Measurements from ENCODE around the gene NELFB.

Gene NELFB

DNA sequence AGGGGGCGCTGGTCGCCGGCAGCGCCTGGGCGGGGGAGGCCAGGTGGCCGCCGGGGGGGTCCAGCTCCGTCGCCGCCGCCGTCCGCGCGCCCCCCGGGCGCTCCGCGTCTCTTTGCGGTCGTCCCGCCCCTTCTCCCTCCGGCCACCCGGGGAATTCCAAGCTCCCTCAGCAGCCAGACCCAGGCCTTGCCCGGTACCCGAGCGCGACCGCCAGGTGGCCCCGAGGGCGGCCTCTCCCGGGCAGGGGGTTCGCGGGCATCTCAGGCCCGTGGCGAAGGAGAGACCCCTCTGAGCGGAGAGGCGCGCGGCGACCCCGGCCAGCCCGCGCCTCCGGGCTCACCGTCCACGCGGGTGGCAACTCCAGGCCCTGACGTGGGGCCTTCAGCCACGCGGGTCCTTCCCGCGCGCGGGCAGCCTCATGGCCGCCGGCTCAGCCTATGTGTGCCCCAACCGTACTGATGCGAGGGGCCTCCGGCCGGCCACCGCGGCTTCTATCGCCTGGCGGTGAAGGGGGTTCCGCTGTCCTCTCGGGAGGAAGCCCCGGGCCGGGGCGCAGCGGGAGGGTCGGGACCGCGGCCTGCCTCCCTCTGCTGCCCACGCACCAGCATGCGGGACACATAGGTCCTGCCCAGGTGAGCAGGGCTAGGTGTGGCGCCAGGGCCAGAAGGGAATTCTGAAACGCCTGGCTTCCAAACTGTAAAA is 47.5 kb downstream of the NELFB start:
- DNase-seq (ENCODE audit: low read depth) = peak; percentile 49
- peak overlapping the region; percentile 11 for H3K4me3 ChIP-seq (ENCODE audit: low read depth, low read length)
- no peak for TF ChIP-seq POLR2A (IDR thresholded peaks at IDR 0.05; ENCODE audit: extremely low read depth, insufficient read length)
- TF ChIP-seq, protein P1, sequence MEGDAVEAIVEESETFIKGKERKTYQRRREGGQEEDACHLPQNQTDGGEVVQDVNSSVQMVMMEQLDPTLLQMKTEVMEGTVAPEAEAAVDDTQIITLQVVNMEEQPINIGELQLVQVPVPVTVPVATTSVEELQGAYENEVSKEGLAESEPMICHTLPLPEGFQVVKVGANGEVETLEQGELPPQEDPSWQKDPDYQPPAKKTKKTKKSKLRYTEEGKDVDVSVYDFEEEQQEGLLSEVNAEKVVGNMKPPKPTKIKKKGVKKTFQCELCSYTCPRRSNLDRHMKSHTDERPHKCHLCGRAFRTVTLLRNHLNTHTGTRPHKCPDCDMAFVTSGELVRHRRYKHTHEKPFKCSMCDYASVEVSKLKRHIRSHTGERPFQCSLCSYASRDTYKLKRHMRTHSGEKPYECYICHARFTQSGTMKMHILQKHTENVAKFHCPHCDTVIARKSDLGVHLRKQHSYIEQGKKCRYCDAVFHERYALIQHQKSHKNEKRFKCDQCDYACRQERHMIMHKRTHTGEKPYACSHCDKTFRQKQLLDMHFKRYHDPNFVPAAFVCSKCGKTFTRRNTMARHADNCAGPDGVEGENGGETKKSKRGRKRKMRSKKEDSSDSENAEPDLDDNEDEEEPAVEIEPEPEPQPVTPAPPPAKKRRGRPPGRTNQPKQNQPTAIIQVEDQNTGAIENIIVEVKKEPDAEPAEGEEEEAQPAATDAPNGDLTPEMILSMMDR (IDR thresholded peaks at IDR 0.05; ENCODE audit: low read depth, low read length) = peak; percentile 12

DNA sequence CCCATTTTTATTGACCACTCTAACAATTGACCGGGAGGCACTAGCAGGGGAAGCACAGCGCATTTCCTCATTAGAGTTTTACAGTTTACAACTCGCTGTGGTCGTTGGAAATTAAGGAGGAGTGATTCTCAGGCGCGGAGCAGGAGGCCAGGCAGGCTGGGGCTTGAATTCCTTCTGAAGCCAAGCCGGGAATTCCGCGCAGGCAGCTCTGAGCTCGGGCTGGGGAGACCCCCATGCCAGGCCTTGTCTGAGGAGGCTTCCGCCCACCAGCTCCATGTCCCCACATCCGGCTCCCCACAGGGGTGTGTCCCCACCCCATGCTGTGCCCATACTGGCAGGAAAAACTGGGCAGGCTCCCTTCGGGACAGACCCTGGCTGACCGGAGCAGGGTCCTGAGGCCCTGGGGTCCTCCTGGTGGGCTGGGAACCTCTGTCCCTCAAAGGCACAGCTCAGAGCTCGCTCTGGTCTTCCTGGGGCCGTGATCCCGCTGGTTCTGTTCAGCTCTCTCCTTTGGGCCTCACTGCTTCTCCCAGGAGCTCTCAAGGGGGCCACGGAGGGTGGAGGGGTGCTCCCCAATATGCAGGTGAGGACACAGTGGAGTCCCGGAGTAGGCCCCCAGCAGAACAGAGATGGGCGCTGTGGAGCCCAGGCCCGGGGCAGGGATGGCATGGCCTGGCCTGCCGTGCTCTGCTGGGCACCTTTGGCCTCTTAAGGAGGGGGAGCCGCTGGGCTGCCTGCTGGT is 48.2 kb downstream of the NELFB start:
- no peak overlapping the region for H3K4me3 ChIP-seq (ENCODE audit: low read depth, low read length)
- peak; percentile 62 for DNase-seq (ENCODE audit: low read depth)
- no peak for TF ChIP-seq MYC (IDR thresholded peaks at IDR 0.05; ENCODE audit: low read depth, low read length)
- TF ChIP-seq, protein P2, sequence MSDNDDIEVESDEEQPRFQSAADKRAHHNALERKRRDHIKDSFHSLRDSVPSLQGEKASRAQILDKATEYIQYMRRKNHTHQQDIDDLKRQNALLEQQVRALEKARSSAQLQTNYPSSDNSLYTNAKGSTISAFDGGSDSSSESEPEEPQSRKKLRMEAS (IDR thresholded peaks at IDR 0.05; ENCODE audit: low read depth, low read length) = no peak; the same call in 1 of the 2 replicates

DNA sequence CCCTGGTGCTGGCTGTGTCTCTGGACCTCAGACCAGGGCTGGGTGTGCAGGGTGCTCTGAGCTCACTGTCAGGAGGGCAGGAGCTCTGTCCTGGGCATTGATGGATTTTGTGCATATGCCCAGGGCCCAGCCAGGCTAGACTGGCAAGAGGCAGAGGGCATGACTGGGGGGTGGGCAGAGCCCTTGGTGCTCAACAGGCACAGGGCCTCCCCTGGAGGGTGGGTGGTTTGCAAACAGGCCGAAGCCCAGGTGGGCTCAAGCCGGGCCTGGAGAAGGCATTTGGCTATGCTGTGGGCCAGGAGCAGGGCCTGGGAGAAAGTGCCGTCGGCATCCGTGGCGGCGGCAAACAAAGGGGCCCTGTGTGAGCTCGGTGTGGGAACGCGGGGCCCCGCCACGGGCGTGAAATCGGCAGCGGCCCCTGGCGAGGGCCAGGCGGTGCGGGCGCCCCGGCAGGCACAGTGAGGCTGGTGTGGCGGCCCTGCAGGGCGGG is 48.8 kb downstream of the NELFB start:
- TF ChIP-seq, protein P2 (IDR thresholded peaks at IDR 0.05; ENCODE audit: low read depth, low read length) = no peak
- TF ChIP-seq MYC (IDR thresholded peaks at IDR 0.05; ENCODE audit: low read depth, low read length) (no peak), POLR2A (IDR thresholded peaks at IDR 0.05; ENCODE audit: extremely low read depth, insufficient read length) (no peak)
- TF ChIP-seq, protein P1 (IDR thresholded peaks at IDR 0.05; ENCODE audit: low read depth, low read length) = no peak
- no peak for DNase-seq (ENCODE audit: low read depth)
- no peak overlapping the region for H3K4me3 ChIP-seq (ENCODE audit: low read depth, low read length)

DNA sequence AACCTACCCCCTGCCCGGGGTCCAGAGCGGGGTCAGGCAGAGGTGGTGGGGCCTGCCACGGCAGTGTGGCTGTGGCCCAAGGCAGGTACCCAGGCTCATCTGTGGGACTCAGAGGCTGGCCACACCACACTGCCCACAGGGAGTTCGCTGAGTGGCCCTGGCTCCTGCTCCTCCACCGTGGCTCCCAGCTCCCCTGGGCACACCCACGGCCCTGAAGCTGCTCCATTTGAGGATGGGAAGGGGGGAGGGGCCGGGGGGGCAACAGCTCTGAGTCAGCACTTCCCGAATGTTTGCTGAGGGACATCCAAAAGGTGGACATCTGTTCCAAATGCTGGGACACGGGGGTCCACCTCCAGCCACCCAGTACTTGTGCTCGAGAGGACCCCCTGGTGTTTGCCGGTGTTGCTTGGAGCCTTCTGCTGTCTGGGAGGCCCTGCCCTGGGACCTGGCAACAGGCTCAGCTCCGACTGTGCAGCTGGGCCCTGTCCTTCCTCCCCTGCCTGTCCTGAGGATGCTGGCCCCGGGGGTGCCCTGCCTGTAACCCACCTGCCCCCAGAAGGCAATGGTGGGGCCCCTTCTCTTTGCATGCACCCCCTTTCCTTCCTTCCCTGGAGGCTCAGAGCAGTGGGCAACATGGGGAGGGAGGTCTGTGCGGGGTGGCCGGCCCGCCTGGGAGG is 49.4 kb downstream of the NELFB start:
- H3K4me3 ChIP-seq (ENCODE audit: low read depth, low read length) = no peak overlapping the region
- no peak for DNase-seq (ENCODE audit: low read depth)
- TF ChIP-seq, protein P1 (IDR thresholded peaks at IDR 0.05; ENCODE audit: low read depth, low read length) = no peak
- no peak for TF ChIP-seq POLR2A (IDR thresholded peaks at IDR 0.05; ENCODE audit: extremely low read depth, insufficient read length)
- TF ChIP-seq, protein P2 (IDR thresholded peaks at IDR 0.05; ENCODE audit: low read depth, low read length) = no peak
- no peak for TF ChIP-seq MYC (IDR thresholded peaks at IDR 0.05; ENCODE audit: low read depth, low read length)

DNA sequence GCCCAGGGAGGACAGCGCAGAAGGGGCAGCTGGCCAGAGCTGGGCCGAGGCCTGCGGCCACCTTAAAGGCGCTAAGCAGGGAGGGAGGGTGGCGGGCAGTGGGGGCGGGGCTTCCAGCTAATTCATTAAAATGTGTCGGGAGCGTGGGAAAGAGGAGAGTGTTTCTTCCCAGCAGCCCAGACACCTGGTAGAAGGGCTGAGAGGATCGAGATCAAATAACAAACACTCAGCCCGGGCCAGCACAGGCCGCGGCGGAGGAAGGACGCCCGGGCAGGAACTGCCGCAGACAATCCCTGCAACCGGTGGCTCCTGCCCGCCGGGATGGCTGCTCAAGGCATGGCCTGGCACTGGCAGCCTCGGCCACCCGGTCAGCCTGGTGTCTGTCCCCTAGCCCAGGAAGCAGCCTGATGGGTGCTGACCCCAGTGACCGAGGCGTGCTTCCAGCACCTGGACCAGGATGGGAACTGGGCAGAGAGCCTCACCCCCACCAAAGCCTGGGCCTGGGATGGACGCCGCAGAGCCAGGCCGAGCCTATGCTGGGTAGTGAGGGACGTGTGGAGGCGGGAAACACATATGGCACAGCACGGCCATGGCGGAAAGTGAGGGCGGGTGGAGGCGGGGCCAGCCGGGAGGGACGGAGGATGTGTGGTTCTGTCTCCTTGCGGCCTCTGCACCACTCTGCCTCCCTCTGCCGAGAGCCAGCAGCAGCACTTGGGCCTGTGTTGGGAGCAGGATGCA is 50.1 kb downstream of the NELFB start:
- no peak overlapping the region for H3K4me3 ChIP-seq (ENCODE audit: low read depth, low read length)
- TF ChIP-seq MYC (IDR thresholded peaks at IDR 0.05; ENCODE audit: low read depth, low read length) (no peak), POLR2A (IDR thresholded peaks at IDR 0.05; ENCODE audit: extremely low read depth, insufficient read length) (no peak)
- TF ChIP-seq, protein P2 (IDR thresholded peaks at IDR 0.05; ENCODE audit: low read depth, low read length) = no peak
- TF ChIP-seq, protein P1 (IDR thresholded peaks at IDR 0.05; ENCODE audit: low read depth, low read length) = no peak
- no peak for DNase-seq (ENCODE audit: low read depth)
